ENCODE measurements around the gene BORA. TPM values are rescaled to one million over a fixed set of nuclear protein-coding genes. Genes with fewer than 3 reads are reported as not detected.

The BORA gene
- total and polyA plus RNA-seq, 2 of the 13 experiments (the other 11 are each of a cell fraction or from before 2014, with no cell fraction given): 4.0 to 17.4 TPM

DNA sequence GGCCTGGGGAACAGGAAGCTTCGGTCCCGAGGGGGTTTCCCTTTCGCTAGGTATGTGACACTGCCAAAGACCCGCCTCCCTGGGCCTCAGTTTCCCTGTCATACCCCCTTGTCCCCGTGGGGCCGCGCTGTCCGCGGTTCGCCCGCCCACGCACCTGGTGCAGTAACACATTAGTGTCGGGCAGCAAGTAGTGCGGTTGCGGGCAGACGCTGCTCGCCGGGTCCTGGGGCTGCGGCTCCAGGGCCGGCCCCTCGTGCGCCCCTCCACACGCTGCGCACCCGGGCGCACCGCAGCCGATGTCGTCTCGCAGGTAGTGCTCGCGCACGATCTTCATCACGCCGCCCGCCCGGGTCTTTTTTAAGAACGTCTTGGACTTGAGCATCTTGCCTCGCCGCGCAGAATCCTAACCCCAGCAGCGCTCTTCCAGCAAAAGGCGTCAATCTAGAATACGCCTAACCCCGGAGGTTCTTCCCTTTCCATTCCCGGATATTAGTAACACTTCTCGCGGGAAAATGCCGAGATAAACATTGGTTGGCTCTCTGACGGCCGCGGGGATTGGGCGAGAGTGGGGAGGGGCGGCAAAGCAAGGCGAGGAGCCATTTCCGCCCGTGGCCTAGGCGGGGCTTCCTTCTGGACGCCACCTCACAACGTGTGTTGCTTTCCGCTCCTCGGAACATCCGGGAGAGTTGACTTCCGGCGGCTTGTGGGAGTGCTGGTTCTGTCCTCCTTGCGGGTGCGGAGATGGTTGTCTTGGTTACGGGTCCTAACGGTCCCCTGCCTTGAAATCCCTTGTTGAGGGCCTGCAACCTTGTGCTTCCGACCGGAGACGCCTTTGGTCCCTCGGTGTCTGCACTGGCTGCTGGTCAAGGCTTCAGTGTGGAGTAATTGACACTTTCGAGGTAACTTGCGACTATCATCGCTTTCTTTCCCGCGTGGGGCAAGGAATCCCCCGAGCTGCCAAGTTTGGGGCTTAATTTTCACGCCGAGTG is 54.0 kb downstream of the BORA start, which contains the start of the genes DIS3 and PIBF1 (continued):
- TF ChIP-seq TFAP4 (IDR thresholded peaks at IDR 0.05; ENCODE audit: borderline replicate concordance, low read depth) (peak; percentile 36; the same call in 1 of the 2 replicates), TFDP1 (CRISPR knock-in tag; IDR thresholded peaks at IDR 0.05; ENCODE audit: borderline replicate concordance) (peak; percentile 80; the same call in 1 of the 2 replicates), ZNF768 (CRISPR knock-in tag; IDR thresholded peaks at IDR 0.05) (no peak), ZNF703 (CRISPR knock-in tag; IDR thresholded peaks at IDR 0.05; ENCODE audit: borderline replicate concordance) (peak; percentile 45; the same call in 1 of the 2 replicates), ZNF30 (CRISPR knock-in tag; IDR thresholded peaks at IDR 0.05) (no peak), GZF1 (CRISPR knock-in tag; IDR thresholded peaks at IDR 0.05) (no peak), ZNF253 (CRISPR knock-in tag; IDR thresholded peaks at IDR 0.05; ENCODE audit: borderline replicate concordance) (no peak), RBAK (CRISPR knock-in tag; IDR thresholded peaks at IDR 0.05) (no peak), ATF2 (CRISPR knock-in tag; IDR thresholded peaks at IDR 0.05) (0 out of 2 replicates have a peak, but pooled peaks have one; percentile 36), DNMT1 (CRISPR knock-in tag; IDR thresholded peaks at IDR 0.05) (no peak), YEATS4 (CRISPR knock-in tag; IDR thresholded peaks at IDR 0.05; ENCODE audit: borderline replicate concordance) (peak; percentile 79), SOX5 (CRISPR knock-in tag; IDR thresholded peaks at IDR 0.05; ENCODE audit: borderline replicate concordance) (peak; percentile 39; the same call in 1 of the 2 replicates), SMAD3 (CRISPR knock-in tag; IDR thresholded peaks at IDR 0.05) (peak; percentile 68; the same call in 1 of the 2 replicates), GATAD2A (CRISPR knock-in tag; IDR thresholded peaks at IDR 0.05) (no peak), ZNF275 (CRISPR knock-in tag; IDR thresholded peaks at IDR 0.05; ENCODE audit: borderline replicate concordance) (peak; percentile 86; the same call in 1 of the 2 replicates), HNF1A (IDR thresholded peaks at IDR 0.05; ENCODE audit: low read depth) (no peak), HNF1A (CRISPR knock-in tag; IDR thresholded peaks at IDR 0.05; ENCODE audit: borderline replicate concordance) (peak; percentile 65; the same call in 1 of the 2 replicates)
- TF ChIP-seq, protein P1, sequence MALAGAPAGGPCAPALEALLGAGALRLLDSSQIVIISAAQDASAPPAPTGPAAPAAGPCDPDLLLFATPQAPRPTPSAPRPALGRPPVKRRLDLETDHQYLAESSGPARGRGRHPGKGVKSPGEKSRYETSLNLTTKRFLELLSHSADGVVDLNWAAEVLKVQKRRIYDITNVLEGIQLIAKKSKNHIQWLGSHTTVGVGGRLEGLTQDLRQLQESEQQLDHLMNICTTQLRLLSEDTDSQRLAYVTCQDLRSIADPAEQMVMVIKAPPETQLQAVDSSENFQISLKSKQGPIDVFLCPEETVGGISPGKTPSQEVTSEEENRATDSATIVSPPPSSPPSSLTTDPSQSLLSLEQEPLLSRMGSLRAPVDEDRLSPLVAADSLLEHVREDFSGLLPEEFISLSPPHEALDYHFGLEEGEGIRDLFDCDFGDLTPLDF (CRISPR knock-in tag; IDR thresholded peaks at IDR 0.05): no peak; the same call in 1 of the 2 replicates
